ENCODE data around the gene XAB2. TPM values are rescaled to one million over a fixed set of nuclear protein-coding genes. Genes with fewer than 3 reads are reported as not detected.

The XAB2 gene
- total and polyA plus RNA-seq, 8 donors = 16.8 to 71.5 (median 23.8) TPM

DNA sequence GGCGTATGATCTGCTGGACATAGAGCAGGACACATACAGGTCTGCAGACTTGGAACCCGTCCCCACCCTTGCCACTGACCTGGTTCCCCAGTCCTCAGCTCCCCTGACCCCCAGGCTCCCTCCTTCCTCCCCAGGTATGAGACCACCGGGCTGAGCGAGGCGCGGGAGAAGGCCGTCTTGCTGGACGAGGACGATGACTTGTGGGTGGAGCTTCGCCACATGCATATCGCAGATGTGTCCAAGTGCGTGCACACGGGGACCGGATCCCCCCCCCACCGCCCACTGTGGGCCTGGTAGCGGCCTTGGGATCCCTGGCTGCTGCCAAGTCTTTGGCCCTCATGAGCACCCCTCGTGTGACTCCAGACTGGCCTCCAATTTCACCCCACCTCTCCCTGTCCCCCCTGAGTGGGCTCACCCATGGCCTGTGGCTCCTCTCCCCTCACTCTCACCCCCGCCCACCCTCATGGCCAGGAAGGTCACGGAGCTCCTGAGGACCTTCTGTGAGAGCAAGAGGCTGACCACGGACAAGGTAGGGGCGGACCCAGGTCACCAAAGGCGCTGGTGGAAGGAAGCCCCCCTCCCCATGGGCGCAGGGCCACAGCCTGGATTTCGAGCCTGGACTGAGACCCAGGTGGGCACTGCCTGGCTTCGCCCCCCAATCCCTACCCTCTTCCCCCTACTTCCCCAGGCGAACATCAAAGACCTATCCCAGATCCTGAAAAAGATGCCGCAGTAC lies 13.1 kb upstream of the XAB2 start:
- Histone ChIP-seq H3K36me3 (no peaks in the 10 kb centered on the region), H3K9me3 (no peaks in the 10 kb centered on the region), H3K4me3 (no peak overlapping the region), H3K27me3 (no peaks in the 10 kb centered on the region), H3K4me1 (no peaks in the 10 kb centered on the region), H3K27ac (no peak overlapping the region)
- WGBS, 2 donors = 90 to 92% methylated on average over 26 to 27 of the region's 27 CpGs
- intact Hi-C loops (cut with DNase I) = no loop called here
- DNase-seq = peak in 3 of 6 donors; percentile 18 to 76 (median 26)
- ATAC-seq = no peak
- TF ChIP-seq, protein P1, sequence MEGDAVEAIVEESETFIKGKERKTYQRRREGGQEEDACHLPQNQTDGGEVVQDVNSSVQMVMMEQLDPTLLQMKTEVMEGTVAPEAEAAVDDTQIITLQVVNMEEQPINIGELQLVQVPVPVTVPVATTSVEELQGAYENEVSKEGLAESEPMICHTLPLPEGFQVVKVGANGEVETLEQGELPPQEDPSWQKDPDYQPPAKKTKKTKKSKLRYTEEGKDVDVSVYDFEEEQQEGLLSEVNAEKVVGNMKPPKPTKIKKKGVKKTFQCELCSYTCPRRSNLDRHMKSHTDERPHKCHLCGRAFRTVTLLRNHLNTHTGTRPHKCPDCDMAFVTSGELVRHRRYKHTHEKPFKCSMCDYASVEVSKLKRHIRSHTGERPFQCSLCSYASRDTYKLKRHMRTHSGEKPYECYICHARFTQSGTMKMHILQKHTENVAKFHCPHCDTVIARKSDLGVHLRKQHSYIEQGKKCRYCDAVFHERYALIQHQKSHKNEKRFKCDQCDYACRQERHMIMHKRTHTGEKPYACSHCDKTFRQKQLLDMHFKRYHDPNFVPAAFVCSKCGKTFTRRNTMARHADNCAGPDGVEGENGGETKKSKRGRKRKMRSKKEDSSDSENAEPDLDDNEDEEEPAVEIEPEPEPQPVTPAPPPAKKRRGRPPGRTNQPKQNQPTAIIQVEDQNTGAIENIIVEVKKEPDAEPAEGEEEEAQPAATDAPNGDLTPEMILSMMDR (IDR thresholded peaks at IDR 0.05) = no peak
- no peak for FAIRE-seq

DNA sequence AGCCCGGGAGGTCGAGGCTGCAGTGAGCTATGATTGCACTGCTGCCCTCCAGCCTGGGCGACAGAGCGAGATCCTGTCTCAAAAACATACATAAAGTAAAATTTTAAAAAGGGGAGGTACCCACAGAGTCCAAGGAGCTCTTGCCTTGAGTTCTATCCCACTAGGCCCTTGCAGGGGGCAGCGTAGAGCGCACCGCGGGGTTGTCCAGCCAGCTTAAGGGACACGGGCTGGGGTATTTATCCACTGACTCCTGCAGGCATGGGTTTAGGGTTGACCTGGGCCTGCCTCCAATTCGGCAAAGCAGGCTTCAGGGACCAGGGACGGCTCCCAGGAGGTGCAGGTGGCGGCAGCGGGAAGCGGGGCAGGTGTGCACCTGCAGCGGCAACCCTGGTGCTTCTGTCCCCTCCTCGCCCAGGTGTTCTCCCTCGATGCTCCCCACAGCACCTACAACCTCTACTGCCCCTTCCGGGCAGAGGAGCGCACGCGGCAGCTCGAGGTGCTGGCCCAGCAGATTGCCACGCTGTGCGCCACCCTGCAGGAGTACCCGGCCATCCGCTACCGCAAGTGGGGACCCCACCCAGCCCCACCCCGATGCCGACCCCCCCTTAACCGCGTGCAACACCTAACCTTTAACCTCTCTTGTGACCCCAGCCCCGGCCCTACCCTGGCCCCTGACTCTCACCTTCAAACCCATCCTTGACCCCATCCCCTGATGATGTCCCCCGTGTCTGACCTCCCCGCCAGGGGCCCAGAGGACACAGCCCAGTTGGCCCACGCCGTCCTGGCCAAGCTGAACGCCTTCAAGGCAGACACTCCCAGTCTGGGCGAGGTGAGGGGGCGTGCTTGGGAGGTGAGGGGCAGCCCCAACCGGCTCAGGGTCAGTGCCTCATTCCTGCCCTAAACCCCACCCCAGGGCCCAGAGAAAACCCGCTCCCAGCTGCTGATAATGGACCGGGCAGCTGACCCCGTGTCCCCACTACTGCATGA lies 12.2 kb upstream of the XAB2 start:
- no peak overlapping the region for H3K27ac ChIP-seq
- TF ChIP-seq, protein P1 (IDR thresholded peaks at IDR 0.05) = no peak
- DNase-seq (peak in 2 of 6 donors; percentile 19 to 75), FAIRE-seq (no peak), ATAC-seq (no peak)
- H3K4me3 ChIP-seq = no peak overlapping the region
- H3K36me3 ChIP-seq = no peaks in the 10 kb centered on the region
- intact Hi-C loops (cut with DNase I) = no loop called here
- 82% methylated on average over 43 of the region's 43 CpGs for whole genome bisulfite sequencing, 2 donors
- no peaks in the 10 kb centered on the region for H3K9me3 ChIP-seq
- H3K27me3 ChIP-seq = no peaks in the 10 kb centered on the region
- H3K4me1 ChIP-seq = peaks cover 0 to under 1% (median 0%) of the 10 kb centered on the region in 3 donors

DNA sequence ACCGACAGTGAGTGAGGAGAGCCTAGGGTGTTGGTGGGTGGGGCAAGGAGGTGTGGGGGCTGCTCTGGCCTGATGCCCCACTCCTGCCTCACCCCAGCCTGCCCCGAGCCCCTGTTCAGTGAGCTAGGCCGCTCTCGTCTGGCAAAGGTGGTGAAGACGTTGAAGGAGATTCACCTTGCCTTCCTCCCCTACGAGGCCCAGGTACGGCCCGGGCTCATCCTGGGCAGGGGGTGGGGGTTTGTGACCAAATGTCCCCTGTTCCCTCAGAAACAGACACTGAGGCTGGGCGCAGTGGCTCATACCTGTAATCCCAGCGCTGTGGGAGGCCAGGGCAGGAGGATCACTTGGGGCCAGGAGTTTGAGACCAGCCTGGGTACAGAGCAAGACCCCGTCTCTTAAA lies 11.5 kb upstream of the XAB2 start:
- H3K9me3 ChIP-seq = no peaks in the 10 kb centered on the region
- TF ChIP-seq, protein P1 (IDR thresholded peaks at IDR 0.05) = no peak
- H3K27me3 ChIP-seq = no peaks in the 10 kb centered on the region
- H3K4me1 ChIP-seq = peaks cover 0 to 4% (median 0%) of the 10 kb centered on the region in 3 donors
- FAIRE-seq (no peak), ATAC-seq (no peak), DNase-seq (peak in 1 of 6 donors; percentile 50)
- WGBS, 2 donors = 93 to 98% methylated on average over 11 of the region's 11 CpGs
- H3K36me3 ChIP-seq = no peaks in the 10 kb centered on the region
- H3K27ac ChIP-seq = no peak overlapping the region
- intact Hi-C loops (cut with DNase I) = no loop called here
- H3K4me3 ChIP-seq = no peak overlapping the region

DNA sequence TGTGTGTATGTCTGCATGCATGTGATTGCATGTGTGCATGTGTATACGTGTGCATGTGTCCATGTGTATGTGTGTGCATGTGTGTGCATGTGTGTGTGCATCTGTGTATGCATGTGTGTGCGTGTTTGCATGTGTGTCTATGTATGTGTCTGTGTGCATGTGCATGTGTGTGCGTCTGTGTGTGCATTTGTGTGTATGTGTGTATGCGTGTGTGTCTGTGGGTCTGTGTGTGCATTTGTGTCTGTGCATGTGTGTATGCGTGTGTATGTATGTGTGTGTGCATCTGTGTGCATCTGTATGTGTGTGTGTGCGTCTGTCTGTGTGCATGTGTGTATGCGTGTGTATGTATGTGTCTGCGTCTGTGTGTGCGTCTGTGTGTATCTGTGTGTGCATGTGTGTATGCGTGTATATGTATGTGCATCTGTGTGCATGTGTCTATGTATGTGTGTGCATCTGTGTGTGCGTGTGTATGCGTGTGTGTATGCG lies 10.6 kb upstream of the XAB2 start:
- no peak for FAIRE-seq
- ATAC-seq = no peak
- TF ChIP-seq, protein P1 (IDR thresholded peaks at IDR 0.05) = no peak
- intact Hi-C loops (cut with DNase I) = no loop called here
- Histone ChIP-seq H3K36me3 (no peaks in the 10 kb centered on the region), H3K9me3 (no peaks in the 10 kb centered on the region), H3K4me3 (no peak overlapping the region), H3K4me1 (peaks cover 0 to 4% (median 0%) of the 10 kb centered on the region in 3 donors), H3K27me3 (no peaks in the 10 kb centered on the region), H3K27ac (no peak overlapping the region)
- WGBS, 2 donors = 93 to 96% methylated on average over 13 of the region's 13 CpGs
- no peak for DNase-seq
